Mucosa of rectum (tissue), 2 donors: ENCODE data around the gene ZNF543.
"Not testable (repeated sequence)": the region's sequence is repeated elsewhere in the genome, so short reads cannot be mapped to it uniquely, and the experiment has no call there.

Experiments
- H3K27ac ChIP-seq, 2 donors: one replicate each; pipeline ENCODE4 v1.7.0; 2013; ENCODE audit warnings: inconsistent platforms in 2 of 2, low read depth in 2 of 2, low read length in 2 of 2
- H3K27me3 ChIP-seq, 2 donors: one replicate each; pipeline ENCODE4 v1.7.0; 2013; ENCODE audit warnings: low read length in 2 of 2; ENCODE audit not compliant: control insufficient read depth in 2 of 2, insufficient read depth in 2 of 2
- H3K36me3 ChIP-seq, 2 donors: one replicate each; pipeline ENCODE4 v1.7.0; 2013; ENCODE audit warnings: low read length in 2 of 2; ENCODE audit not compliant: control insufficient read depth in 2 of 2, insufficient read depth in 2 of 2
- H3K4me1 ChIP-seq, 2 donors: one replicate each; pipeline ENCODE4 v1.7.0; 2013; ENCODE audit warnings: low read length in 2 of 2, mild to moderate bottlenecking in 1 of 2; ENCODE audit not compliant: control insufficient read depth in 2 of 2, insufficient read depth in 2 of 2
- H3K4me3 ChIP-seq, 2 donors: one replicate each; pipeline ENCODE4 v1.7.0; 2013; ENCODE audit warnings: low read length in 2 of 2
- H3K9ac ChIP-seq, 2 donors: one replicate each; pipeline ENCODE4 v1.7.0; 2013; ENCODE audit warnings: low read length in 2 of 2, low read depth in 1 of 2, mild to moderate bottlenecking in 1 of 2
- H3K9me3 ChIP-seq, 2 donors: one replicate each; pipeline ENCODE4 v1.7.0; 2013; ENCODE audit warnings: low read length in 2 of 2; ENCODE audit not compliant: control insufficient read depth in 2 of 2
- donor health status: healthy.
- donor health status: Normal muscosa, but diverticular disease.

Gene ZNF543

DNA sequence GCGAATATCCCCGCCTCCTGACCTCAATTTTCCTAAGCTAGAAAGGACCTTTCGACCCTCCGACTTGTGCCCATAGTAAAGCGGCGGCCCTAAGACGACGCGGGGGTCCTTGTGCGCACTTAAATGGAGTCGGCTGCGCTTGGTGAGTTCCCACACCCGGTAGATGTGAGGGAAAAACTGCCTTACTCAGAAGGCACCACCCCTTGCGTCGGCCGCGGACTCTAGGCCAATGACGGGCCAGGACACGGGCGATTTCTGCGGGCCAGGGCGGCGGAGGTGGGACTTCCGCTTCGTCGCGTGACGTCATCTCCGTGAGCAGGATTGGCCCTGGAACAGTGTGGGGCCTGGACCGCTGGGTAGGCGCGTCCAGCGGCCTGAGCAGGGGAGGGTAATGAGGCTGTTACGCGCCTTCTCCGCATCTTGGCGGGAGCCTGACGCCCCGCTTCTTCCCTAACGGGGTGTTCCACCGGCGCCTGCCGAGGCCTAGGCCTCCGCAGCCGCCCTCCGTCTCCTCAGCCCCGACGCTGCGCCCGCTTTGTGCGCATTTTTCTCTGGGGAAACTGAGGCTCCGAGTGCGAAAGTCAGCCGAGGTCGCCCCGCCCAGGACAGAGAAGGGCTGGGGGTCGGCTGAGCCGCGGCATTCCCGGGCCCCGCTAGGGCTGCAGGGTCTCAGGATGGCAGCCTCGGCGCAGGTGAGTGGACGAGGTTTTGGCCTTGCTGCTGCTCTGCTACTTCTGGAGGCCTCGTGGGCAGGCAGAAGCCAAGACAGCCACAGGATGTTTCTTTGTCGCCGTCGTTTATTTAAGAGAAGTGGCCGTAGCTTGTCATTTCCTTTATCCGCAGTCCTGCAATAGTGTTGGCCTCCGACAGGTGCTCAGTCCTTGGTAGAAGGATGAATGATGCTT, at the start of gene ZNF543:
ZNF543 (plus strand) TSS at position 293 of the 905 bp plus-strand sequence; CDS start at position 675, 382 bp downstream.
- peaks cover 4 to 5% of the 10 kb centered on the region in 2 donors for H3K9me3 ChIP-seq

DNA sequence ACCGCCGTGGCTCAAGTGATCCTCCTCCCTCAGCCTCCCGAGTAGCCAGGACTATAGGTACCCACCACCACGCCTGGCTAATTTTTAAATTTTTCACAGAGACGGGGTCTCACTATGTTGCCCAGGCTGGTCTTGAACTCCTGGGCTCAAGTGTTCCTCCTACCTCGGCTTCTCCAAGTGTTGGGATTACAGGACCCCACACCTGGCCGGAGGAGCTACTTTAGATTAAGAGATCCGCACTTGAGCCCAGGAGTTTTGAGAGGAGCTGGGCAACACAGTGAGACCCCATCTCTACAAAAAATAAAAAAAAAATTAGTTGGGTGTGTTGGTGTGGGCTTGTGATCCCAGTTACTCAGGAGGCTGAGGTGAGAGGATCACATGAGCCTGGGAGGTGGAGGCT, 49.0 kb upstream of the ZNF543 start:
- H3K9me3 ChIP-seq, result no peaks in the 10 kb centered on the region
- no peak overlapping the region for H3K9ac ChIP-seq
- H3K4me3 ChIP-seq, result no peak overlapping the region
- no peaks in the 10 kb centered on the region for H3K27me3 ChIP-seq
- H3K4me1 ChIP-seq, result no peaks in the 10 kb centered on the region
- peaks cover 0 to 2% of the 10 kb centered on the region in 2 donors for H3K36me3 ChIP-seq
- no peak overlapping the region for H3K27ac ChIP-seq

More for the DNA sequence above, at the start of gene ZNF543:
- peak within 1 kb of the TSS; percentile 88 to 91 for H3K4me3 ChIP-seq
- peaks cover 19% of the 10 kb centered on the region in 2 donors for H3K36me3 ChIP-seq
- peak within 1 kb of the TSS; percentile 88 to 95 for H3K9ac ChIP-seq
- no peaks in the 10 kb centered on the region for H3K27me3 ChIP-seq
- H3K4me1 ChIP-seq, result peaks cover 4 to 14% of the 10 kb centered on the region in 2 donors
- H3K27ac ChIP-seq, result peak within 1 kb of the TSS; percentile 84

DNA sequence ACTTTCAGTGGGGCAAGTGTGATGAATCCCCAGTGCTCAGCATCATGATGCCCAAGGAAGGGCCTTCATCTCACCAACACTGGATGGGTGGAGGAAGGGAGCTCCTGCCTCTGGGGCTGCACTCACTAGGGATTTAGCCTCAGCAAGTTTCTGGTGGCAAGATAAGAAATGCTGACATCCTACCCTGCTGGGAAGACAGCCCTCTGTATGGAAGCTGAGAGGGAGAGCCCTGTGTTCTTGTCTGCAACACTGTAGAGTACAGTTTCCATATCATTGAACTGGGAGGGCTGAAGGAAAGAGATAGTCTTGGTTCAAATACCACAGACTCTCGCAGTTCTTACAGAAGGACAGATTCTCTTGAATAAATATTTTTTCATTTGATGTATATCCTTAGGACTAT, 47.3 kb upstream of the ZNF543 start:
- H3K9ac ChIP-seq, result no peak overlapping the region
- H3K36me3 ChIP-seq, result peaks cover 0 to 2% of the 10 kb centered on the region in 2 donors
- no peaks in the 10 kb centered on the region for H3K27me3 ChIP-seq
- no peaks in the 10 kb centered on the region for H3K9me3 ChIP-seq
- no peak overlapping the region for H3K27ac ChIP-seq
- no peaks in the 10 kb centered on the region for H3K4me1 ChIP-seq
- no peak overlapping the region for H3K4me3 ChIP-seq

DNA sequence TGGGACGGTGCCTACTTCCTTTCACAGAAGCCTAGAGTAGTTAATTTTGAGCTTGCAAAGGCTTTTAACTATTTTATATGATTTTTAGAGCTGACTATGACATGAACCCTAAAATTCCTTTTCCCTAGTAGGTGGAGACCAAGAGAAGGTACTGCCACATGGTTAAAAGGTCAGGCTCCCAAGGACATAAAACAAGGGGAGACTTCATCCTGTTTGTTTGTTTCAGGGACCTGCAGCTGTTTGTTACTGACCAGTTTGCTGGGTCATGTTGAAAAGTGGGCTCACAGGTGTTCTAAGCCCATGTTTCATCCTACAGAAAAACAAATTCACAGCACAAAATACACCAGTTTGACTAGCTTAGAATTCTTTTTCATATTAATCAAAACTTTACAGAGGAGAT, 43.8 kb upstream of the ZNF543 start:
- H3K27ac ChIP-seq, result no peak overlapping the region
- H3K9me3 ChIP-seq, result no peaks in the 10 kb centered on the region
- H3K4me3 ChIP-seq, result no peak overlapping the region
- H3K9ac ChIP-seq, result no peak overlapping the region
- peaks cover 0 to 2% of the 10 kb centered on the region in 2 donors for H3K36me3 ChIP-seq
- no peaks in the 10 kb centered on the region for H3K27me3 ChIP-seq
- peaks cover 7 to 10% of the 10 kb centered on the region in 2 donors for H3K4me1 ChIP-seq

DNA sequence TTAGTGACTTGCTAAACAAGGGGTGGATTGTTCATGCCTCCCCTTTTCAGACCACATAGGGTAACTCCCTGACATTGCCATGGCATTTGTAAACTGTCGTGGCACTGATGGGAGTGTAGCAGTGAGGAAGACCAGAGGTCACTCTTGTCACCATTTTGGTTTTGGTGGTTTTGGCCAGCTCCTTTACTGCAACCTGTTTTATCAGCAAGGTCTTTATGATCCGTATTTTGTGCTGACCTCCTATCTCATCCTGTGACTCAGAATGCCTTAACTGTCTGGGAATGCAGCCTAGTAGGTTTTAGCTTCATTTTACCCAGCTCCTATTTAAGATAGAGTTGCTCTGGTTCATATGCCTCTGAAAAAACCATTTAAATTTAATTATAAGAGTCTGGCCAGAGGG, 41.8 kb upstream of the ZNF543 start:
- not testable (repeated sequence) for H3K9me3 ChIP-seq, H3K27me3 ChIP-seq, H3K27ac ChIP-seq, H3K4me3 ChIP-seq, H3K36me3 ChIP-seq, H3K9ac ChIP-seq
- peaks cover 11 to 22% of the 10 kb centered on the region in 2 donors for H3K4me1 ChIP-seq

DNA sequence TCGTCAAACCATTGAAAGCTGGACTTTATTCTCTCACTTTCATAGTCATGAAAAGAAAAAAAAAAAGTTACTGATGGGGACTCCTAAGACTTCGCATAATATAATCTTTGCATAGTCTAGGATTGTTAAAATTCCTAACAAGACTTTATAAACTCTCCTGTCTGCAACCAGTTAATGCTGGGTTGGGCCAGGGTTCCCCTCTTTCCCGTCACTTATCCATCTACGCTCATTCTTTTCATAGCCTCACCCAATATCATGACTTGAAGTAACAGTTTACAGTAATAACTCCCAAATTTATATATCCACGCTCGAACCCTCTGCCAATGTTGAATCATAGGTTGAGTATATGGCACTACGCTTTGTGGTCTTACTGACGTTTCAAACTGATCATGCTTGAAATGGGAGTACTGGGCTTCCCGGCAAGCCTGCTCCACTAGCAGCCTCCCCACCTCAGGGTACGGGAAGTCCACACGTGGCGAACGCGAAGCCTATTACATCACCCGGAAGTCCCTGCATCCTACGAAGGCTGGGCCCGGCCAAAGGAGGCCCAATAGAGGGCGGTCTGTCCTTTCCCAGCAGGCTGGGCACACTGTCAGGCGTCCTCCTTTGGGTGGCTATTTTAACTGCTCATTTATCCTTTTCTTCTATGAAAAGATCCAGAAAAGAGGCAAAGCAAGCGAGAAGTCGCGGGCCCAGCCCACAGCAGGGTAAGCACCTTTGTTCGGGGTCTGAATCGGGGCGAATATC, 40.7 kb upstream of the ZNF543 start:
- Histone ChIP-seq H3K9me3 (no peaks in the 10 kb centered on the region), H3K27me3 (no peaks in the 10 kb centered on the region), H3K4me3 (peak overlapping the region; percentile 97 to 98), H3K9ac (peak overlapping the region; percentile 99 to 100), H3K4me1 (peaks cover 11 to 24% of the 10 kb centered on the region in 2 donors), H3K36me3 (peaks cover 9 to 14% of the 10 kb centered on the region in 2 donors), H3K27ac (peak overlapping the region; percentile 99 to 100)

DNA sequence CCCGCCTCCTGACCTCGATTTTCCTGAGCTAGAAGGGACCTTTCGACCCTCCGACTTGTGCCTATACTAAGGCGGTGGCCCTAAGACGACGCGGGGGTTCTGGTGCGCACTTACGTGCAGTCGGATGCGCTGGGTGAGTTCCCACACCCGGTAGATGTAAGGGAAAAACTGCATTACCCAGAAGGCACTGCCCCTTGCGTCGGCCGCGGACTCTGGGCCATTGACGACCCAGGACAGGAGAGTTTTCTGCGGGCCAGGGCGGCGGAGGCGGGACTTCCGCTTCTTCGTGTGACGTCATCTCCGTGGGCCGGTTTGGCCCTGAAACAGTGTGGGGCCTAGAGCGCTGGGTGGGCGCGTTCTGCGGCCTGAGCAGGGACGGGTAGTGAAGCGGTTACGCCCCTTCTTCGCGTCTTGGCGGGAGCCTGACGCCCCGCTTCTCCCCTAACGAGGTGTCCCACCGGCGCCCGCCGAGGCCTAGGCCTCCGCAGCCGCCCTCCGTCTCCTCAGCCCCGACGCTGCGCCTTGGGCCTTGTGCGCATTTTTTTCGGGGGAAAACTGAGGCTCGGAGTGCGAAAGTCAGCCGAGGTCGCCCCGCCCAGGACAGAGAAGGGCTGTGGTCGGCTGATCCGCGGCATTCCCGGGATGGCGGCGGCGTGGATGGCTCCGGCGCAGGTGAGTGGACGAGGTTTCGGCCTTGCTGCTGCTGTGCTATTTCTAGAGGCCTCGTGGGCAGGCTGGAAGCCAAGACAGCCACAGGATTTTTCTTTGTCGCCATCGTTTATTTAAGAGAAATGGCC, 39.9 kb upstream of the ZNF543 start, which contains the start of gene ZNF460:
ZNF460 (plus strand) TSS at position 321 of the 797 bp plus-strand sequence; CDS start at position 643, 322 bp downstream.
- Histone ChIP-seq H3K27me3 (no peaks in the 10 kb centered on the region), H3K4me3 (peak within 1 kb of the TSS; percentile 97 to 98), H3K4me1 (peaks cover 11 to 24% of the 10 kb centered on the region in 2 donors), H3K9me3 (no peaks in the 10 kb centered on the region), H3K9ac (peak within 1 kb of the TSS; percentile 99 to 100), H3K27ac (peak within 1 kb of the TSS; percentile 99 to 100), H3K36me3 (peaks cover 14 to 22% of the 10 kb centered on the region in 2 donors)

DNA sequence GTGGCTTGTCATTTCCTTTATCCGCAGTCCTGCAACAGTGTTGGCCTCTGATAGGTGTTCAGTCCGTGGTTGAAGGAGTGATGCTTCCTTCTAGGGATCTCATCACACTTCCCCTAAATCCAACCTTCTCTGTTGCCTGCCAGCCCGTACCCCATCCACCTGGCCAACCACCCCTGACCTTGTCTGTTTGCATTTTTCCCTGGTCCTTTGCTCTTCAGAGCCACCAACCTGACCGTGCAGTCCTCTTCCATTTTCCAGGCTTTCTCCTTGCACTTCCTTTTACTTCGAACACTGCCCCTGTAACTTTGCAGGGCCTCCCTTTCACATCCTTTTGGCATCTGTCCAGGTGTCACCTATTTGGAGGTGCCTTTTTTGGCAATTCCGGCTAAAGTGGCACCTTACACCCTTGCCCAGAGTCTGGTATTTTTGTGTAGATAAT, 39.3 kb upstream of the ZNF543 start:
- peaks cover 11 to 24% of the 10 kb centered on the region in 2 donors for H3K4me1 ChIP-seq
- H3K9ac ChIP-seq, result peak overlapping the region; percentile 99 to 100
- no peaks in the 10 kb centered on the region for H3K9me3 ChIP-seq
- H3K27ac ChIP-seq, result peak overlapping the region; percentile 99 to 100
- H3K27me3 ChIP-seq, result no peaks in the 10 kb centered on the region
- peaks cover 20 to 28% of the 10 kb centered on the region in 2 donors for H3K36me3 ChIP-seq
- peak overlapping the region; percentile 97 to 98 for H3K4me3 ChIP-seq

DNA sequence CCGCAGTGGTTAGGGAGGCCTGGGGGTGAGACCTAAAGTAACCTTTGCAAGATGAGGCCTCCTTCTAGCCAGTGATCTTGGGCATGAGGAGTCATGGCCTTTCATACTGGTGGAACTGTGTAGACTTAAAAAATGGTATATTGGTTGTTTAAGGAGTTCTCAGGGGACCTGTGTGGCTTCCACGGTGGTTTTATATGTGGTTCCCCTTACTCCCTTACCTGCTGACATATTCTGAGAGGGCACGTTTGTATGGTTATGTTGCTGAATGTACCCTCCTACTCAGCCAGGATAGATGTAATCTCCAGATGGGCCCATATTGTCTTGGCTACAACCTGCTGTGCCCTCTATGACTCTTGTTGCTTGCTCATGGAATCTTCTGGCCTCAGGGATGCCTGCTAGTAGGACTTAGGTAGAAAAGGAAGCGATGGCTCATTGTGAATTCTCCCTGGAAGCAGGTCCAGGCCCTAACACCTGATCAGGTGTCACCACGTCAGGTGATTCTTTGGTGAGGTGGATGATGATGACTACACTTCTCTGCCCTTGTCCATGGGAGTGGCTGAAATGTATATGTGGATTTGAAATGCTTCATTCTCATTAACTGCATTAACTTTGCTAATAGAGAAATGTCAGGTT, 38.1 kb upstream of the ZNF543 start:
- H3K36me3 ChIP-seq, result peaks cover 30 to 36% of the 10 kb centered on the region in 2 donors
- H3K27ac ChIP-seq, result no peak overlapping the region
- H3K9ac ChIP-seq, result no peak overlapping the region
- peak overlapping the region in 1 of 2 donors; percentile 42 for H3K4me3 ChIP-seq
- peaks cover 0 to 3% of the 10 kb centered on the region in 2 donors for H3K9me3 ChIP-seq
- peaks cover 11 to 24% of the 10 kb centered on the region in 2 donors for H3K4me1 ChIP-seq
- H3K27me3 ChIP-seq, result no peaks in the 10 kb centered on the region
